ENCODE measurements around the gene ZNF514. TPM values are rescaled to one million over a fixed set of nuclear protein-coding genes. Genes with fewer than 3 reads are reported as not detected.
A peak's percentile ranks its signal among the peaks of the same experiment; 100 is the strongest.

The ZNF514 gene
- polyA plus RNA-seq, 3 donors: 2.8 to 9.6 (median 5.7) TPM

DNA sequence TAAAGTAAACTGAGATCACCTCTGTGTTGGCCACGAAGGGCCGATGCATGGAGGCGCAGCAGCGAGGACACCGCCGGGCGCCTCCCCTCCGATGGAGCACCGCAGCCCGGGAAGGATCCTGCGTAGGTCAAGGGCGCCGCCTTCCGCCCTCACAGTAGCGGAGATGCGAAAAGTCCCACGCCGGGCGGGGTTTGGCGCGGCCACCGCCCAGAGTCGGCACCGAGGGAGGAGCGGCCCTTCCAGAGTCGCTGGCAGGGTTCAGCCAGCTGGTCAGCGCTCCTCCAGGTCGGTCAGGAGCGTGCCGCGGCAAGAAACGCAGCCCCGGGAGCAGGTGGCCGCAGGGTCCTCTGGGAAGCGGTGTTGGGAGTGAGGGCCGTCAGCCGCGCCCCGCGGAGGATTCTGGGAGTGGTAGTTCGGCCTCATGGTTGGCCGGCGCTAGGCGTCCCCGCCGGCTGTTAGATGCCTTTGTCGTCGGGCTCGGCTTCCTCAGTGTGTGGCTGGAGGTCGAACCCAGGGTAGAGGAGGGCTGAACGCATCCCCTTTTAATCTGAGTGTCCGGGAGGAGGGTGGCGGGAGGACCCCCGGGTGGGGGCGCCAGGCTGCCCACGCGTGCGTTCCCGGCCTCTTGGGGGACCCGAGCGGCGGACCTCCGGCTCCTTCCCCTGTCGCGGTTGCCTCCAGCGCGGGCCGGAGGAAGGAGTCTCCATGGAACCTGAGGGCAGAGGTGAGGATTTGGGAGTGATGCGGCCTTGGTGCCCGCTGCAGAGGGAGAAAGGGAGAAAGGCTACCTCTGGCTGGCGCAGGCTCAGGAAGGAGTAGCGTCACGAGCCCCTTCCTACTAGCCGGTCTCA is 47.7 kb upstream of the ZNF514 start, which contains the start of gene ZNF892:
Gene ZNF892 (plus strand): TSS at position 411 of the 851 bp plus-strand sequence. CDS start 295 bp downstream, at position 706.
- Histone ChIP-seq H2AFZ (ENCODE audit: insufficient read depth, low read depth, low read length, poor library complexity, severe bottlenecking) (peak within 1 kb of the TSS; percentile 97), H3K4me1 (ENCODE audit: control insufficient read depth in 1 of 2, insufficient read depth in 2 of 2, low read length in 2 of 2) (peaks cover 12 to 18% of the 10 kb centered on the region in 2 donors), H3K27ac (ENCODE audit: low read depth in 1 of 2, low read length in 2 of 2) (peak within 1 kb of the TSS; percentile 72 to 78), H3K27me3 (ENCODE audit: control insufficient read depth in 2 of 2, insufficient read depth in 2 of 2, low read length in 2 of 2) (no peaks in the 10 kb centered on the region), H4K20me1 (ENCODE audit: insufficient read depth, low read length) (no peaks in the 10 kb centered on the region), H3K79me2 (ENCODE audit: insufficient read depth, low read length) (no peaks in the 10 kb centered on the region), H3K9ac (ENCODE audit: insufficient read depth, low read length, poor library complexity, severe bottlenecking) (peak within 1 kb of the TSS; percentile 73), H3K9me3 (replicated peaks in 1 of 2; ENCODE audit: control insufficient read depth in 1 of 2, insufficient read depth in 1 of 2, low read length in 2 of 2) (peaks cover 17 to 22% of the 10 kb centered on the region in 2 donors), H3K36me3 (replicated peaks in 1 of 2; ENCODE audit: control insufficient read depth in 1 of 2, insufficient read depth in 2 of 2, low read length in 2 of 2) (peaks cover 2 to 27% of the 10 kb centered on the region in 2 donors), H3K4me3 (replicated peaks in 1 of 3; ENCODE audit: low read depth in 2 of 3, low read length in 3 of 3) (peak within 1 kb of the TSS; percentile 61 to 84 (median 82)), H3K4me2 (replicated peaks; ENCODE audit: extremely low read depth, low read length, poor library complexity, severe bottlenecking) (peak within 1 kb of the TSS; percentile 89)
- Mint-ChIP-seq H3K4me3 (peak within 1 kb of the TSS; percentile 85 to 92), H3K27ac (peak within 1 kb of the TSS; percentile 29 to 89 (median 81)), H3K9me3 (peaks cover 24 to 55% (median 39%) of the 10 kb centered on the region in 7 donors), H3K4me1 (peaks cover 15% of the 10 kb centered on the region), H3K27me3 (ENCODE audit: low read depth in 3 of 3) (peaks cover 0 to 7% (median 1%) of the 10 kb centered on the region in 3 donors), H3K36me3 (peaks cover 15 to 17% of the 10 kb centered on the region in 2 donors)
- peak; percentile 60 to 74 (median 61) for DNase-seq
- WGBS (ENCODE audit: insufficient coverage): 0% methylated on average over 66 of the region's 74 CpGs
- intact Hi-C loops (cut with micrococcal nuclease): loop anchor here (5.0 kb wide), 1 partner anchor 40 kb away; the partner anchor contains the start of gene ZNF2 (in 2 of the 2)
- peak; percentile 36 for TF ChIP-seq CTCF (IDR thresholded peaks at IDR 0.05)

GRCh38 chr2:95206096-95206495 is 46.4 kb upstream of the ZNF514 start:
- no peaks in the 10 kb centered on the region for H4K20me1 ChIP-seq (ENCODE audit: insufficient read depth, low read length)
- H3K4me1 ChIP-seq (ENCODE audit: control insufficient read depth in 1 of 2, insufficient read depth in 2 of 2, low read length in 2 of 2): peaks cover 12 to 18% of the 10 kb centered on the region in 2 donors
- TF ChIP-seq CTCF (IDR thresholded peaks at IDR 0.05): no peak
- Mint-ChIP-seq H3K36me3 (peaks cover 5 to 12% of the 10 kb centered on the region in 2 donors), H3K4me3 (peak overlapping the region; percentile 17 to 85), H3K27ac (peak overlapping the region in 2 of 7 donors; percentile 44 to 69), H3K9me3 (peaks cover 22 to 55% (median 30%) of the 10 kb centered on the region in 7 donors), H3K4me1 (peaks cover 15% of the 10 kb centered on the region), H3K27me3 (ENCODE audit: low read depth in 3 of 3) (peaks cover 1 to 7% (median 3%) of the 10 kb centered on the region in 3 donors)
- peaks cover 5 to 15% of the 10 kb centered on the region in 2 donors for H3K9me3 ChIP-seq (replicated peaks in 1 of 2; ENCODE audit: control insufficient read depth in 1 of 2, insufficient read depth in 1 of 2, low read length in 2 of 2)
- H3K9ac ChIP-seq (ENCODE audit: insufficient read depth, low read length, poor library complexity, severe bottlenecking): no peak overlapping the region
- WGBS (ENCODE audit: insufficient coverage): no CpG with 5 or more reads among the region's 10 CpGs
- H3K4me3 ChIP-seq (replicated peaks in 1 of 3; ENCODE audit: low read depth in 2 of 3, low read length in 3 of 3): no peak overlapping the region
- no peaks in the 10 kb centered on the region for H3K27me3 ChIP-seq (ENCODE audit: control insufficient read depth in 2 of 2, insufficient read depth in 2 of 2, low read length in 2 of 2)
- intact Hi-C loops (cut with micrococcal nuclease): loop anchor here (5.0 kb wide), 1 partner anchor 39 kb away; the partner anchor contains the start of gene ZNF2 (in 2 of the 2)
- no peak overlapping the region for H3K4me2 ChIP-seq (replicated peaks; ENCODE audit: extremely low read depth, low read length, poor library complexity, severe bottlenecking)
- H3K79me2 ChIP-seq (ENCODE audit: insufficient read depth, low read length): no peaks in the 10 kb centered on the region
- H3K36me3 ChIP-seq (replicated peaks in 1 of 2; ENCODE audit: control insufficient read depth in 1 of 2, insufficient read depth in 2 of 2, low read length in 2 of 2): peaks cover 2 to 14% of the 10 kb centered on the region in 2 donors
- peak overlapping the region; percentile 97 for H2AFZ ChIP-seq (ENCODE audit: insufficient read depth, low read depth, low read length, poor library complexity, severe bottlenecking)
- DNase-seq: no peak
- H3K27ac ChIP-seq (ENCODE audit: low read depth in 1 of 2, low read length in 2 of 2): no peak overlapping the region
